HepG2 (cell line): ENCODE data around the gene FLRT3. TPM values are rescaled to one million over a fixed set of nuclear protein-coding genes. Genes with fewer than 3 reads are reported as not detected.

Experiments
- MXI1 ChIP-seq: IDR thresholded peaks from 3 replicates; pipeline ENCODE4 v1.6.1; 2012; ENCODE audit warnings: low read depth, low read length, inconsistent platforms, borderline replicate concordance
- polyA plus RNA-seq, 8 experiments: library from polyadenylated mRNA; depleted of rRNA in 3 of 8; stranded (reverse) in 7 of 8; unstranded in 1 of 8; fragments of >200 nt; fragmentation: Illumina TruSeq in 4 of 8; extraction: Trizol in 4 of 8; gene quantifications; 2 replicates each; pipeline versions ENCODE4 v1.2.1 to v1.2.3, GENCODE V29; 2011 to 2016; ENCODE audit warnings: low read depth in 4 of 8, missing spikeins in 1 of 8, mixed read lengths in 1 of 8; ENCODE audit not compliant: insufficient read depth in 1 of 8
- total RNA-seq, 5 experiments: library from RNA; depleted of rRNA; stranded (reverse); fragments of >200 nt; fragmentation: Illumina TruSeq; extraction: Trizol; gene quantifications; 2 replicates each; pipeline ENCODE4 v1.2.3, GENCODE V29; 2016; ENCODE audit warnings: low read depth in 1 of 5
- TF ChIP-seq, protein P1 (sequence below), 2 experiments: fragments of 450-650 bp in 1 of 2; sonication (generic) in 1 of 2; formaldehyde crosslinking in 1 of 2; IDR thresholded peaks; 2 replicates each; pipeline versions ENCODE4 v1.6.1 to v1.8.0; 2016 to 2022; ENCODE audit warnings: antibody characterized with exemption in 1 of 2, mild to moderate bottlenecking in 1 of 2, missing genetic modification reagents in 1 of 2
- TF ChIP-seq, protein P2 (sequence below), 2 experiments: fragments of 450-650 bp in 1 of 2; sonication (generic) in 1 of 2; formaldehyde crosslinking; IDR thresholded peaks; 2 replicates each; pipeline versions ENCODE4 v1.5.0 to v1.8.0; 2020 to 2022; ENCODE audit warnings: mild to moderate bottlenecking in 1 of 2, missing genetic modification reagents in 1 of 2
- TF ChIP-seq, protein P3 (sequence below): sonication (generic); formaldehyde crosslinking; IDR thresholded peaks from 2 replicates; pipeline ENCODE4 v1.5.0; 2020; ENCODE audit warnings: missing genetic modification reagents, mild to moderate bottlenecking, borderline replicate concordance
- TF ChIP-seq, protein P4 (sequence below): sonication (generic); formaldehyde crosslinking; IDR thresholded peaks from 2 replicates; pipeline ENCODE4 v1.5.0; 2020; ENCODE audit warnings: missing genetic modification reagents
- TF ChIP-seq, protein P5 (sequence below): sonication (generic); formaldehyde crosslinking; IDR thresholded peaks from 2 replicates; pipeline ENCODE4 v1.4.0; 2020; ENCODE audit warnings: low read depth, missing genetic modification reagents

FLRT3 gene
- total and polyA plus RNA-seq, 2 of the 13 experiments (the other 11 are each of a cell fraction or from before 2014, with no cell fraction given), result 0.44 to 5.3 TPM

DNA sequence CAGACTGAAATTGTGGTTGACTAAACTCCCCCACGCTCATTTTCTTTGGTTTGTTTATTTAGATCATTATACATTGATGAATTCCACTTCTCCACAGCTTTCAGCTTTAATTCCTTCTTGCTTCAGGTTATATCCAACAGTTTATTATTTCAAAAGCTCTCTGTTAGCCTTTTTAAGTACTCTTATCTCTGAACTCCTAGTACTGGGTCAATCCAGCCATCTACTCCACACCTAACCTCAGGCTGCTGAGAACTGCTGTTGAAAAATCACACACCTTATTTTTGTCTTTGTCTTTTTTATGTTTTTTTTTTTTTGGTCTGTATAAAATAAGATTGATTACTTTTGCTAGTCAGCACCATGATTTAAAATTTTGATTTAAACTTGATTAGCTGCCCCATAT, 32.9 kb downstream of the FLRT3 start (continued):
- TF ChIP-seq, protein P1, sequence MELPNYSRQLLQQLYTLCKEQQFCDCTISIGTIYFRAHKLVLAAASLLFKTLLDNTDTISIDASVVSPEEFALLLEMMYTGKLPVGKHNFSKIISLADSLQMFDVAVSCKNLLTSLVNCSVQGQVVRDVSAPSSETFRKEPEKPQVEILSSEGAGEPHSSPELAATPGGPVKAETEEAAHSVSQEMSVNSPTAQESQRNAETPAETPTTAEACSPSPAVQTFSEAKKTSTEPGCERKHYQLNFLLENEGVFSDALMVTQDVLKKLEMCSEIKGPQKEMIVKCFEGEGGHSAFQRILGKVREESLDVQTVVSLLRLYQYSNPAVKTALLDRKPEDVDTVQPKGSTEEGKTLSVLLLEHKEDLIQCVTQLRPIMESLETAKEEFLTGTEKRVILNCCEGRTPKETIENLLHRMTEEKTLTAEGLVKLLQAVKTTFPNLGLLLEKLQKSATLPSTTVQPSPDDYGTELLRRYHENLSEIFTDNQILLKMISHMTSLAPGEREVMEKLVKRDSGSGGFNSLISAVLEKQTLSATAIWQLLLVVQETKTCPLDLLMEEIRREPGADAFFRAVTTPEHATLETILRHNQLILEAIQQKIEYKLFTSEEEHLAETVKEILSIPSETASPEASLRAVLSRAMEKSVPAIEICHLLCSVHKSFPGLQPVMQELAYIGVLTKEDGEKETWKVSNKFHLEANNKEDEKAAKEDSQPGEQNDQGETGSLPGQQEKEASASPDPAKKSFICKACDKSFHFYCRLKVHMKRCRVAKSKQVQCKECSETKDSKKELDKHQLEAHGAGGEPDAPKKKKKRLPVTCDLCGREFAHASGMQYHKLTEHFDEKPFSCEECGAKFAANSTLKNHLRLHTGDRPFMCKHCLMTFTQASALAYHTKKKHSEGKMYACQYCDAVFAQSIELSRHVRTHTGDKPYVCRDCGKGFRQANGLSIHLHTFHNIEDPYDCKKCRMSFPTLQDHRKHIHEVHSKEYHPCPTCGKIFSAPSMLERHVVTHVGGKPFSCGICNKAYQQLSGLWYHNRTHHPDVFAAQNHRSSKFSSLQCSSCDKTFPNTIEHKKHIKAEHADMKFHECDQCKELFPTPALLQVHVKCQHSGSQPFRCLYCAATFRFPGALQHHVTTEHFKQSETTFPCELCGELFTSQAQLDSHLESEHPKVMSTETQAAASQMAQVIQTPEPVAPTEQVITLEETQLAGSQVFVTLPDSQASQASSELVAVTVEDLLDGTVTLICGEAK (IDR thresholded peaks at IDR 0.05), result no peak
- TF ChIP-seq, protein P1 (CRISPR knock-in tag; IDR thresholded peaks at IDR 0.05), result no peak
- TF ChIP-seq, protein P2, sequence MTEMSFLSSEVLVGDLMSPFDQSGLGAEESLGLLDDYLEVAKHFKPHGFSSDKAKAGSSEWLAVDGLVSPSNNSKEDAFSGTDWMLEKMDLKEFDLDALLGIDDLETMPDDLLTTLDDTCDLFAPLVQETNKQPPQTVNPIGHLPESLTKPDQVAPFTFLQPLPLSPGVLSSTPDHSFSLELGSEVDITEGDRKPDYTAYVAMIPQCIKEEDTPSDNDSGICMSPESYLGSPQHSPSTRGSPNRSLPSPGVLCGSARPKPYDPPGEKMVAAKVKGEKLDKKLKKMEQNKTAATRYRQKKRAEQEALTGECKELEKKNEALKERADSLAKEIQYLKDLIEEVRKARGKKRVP (CRISPR knock-in tag; IDR thresholded peaks at IDR 0.05), result no peak
- TF ChIP-seq, protein P3, sequence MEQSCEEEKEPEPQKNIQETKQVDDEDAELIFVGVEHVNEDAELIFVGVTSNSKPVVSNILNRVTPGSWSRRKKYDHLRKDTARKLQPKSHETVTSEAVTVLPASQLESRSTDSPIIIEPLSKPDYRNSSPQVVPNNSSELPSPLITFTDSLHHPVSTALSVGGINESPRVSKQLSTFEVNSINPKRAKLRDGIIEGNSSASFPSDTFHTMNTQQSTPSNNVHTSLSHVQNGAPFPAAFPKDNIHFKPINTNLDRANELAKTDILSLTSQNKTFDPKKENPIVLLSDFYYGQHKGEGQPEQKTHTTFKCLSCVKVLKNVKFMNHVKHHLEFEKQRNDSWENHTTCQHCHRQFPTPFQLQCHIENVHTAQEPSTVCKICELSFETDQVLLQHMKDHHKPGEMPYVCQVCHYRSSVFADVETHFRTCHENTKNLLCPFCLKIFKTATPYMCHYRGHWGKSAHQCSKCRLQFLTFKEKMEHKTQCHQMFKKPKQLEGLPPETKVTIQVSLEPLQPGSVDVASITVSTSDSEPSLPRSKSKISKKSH (CRISPR knock-in tag), result no peak
- TF ChIP-seq, protein P4, sequence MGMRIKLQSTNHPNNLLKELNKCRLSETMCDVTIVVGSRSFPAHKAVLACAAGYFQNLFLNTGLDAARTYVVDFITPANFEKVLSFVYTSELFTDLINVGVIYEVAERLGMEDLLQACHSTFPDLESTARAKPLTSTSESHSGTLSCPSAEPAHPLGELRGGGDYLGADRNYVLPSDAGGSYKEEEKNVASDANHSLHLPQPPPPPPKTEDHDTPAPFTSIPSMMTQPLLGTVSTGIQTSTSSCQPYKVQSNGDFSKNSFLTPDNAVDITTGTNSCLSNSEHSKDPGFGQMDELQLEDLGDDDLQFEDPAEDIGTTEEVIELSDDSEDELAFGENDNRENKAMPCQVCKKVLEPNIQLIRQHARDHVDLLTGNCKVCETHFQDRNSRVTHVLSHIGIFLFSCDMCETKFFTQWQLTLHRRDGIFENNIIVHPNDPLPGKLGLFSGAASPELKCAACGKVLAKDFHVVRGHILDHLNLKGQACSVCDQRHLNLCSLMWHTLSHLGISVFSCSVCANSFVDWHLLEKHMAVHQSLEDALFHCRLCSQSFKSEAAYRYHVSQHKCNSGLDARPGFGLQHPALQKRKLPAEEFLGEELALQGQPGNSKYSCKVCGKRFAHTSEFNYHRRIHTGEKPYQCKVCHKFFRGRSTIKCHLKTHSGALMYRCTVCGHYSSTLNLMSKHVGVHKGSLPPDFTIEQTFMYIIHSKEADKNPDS, result no peak
- TF ChIP-seq, protein P5, sequence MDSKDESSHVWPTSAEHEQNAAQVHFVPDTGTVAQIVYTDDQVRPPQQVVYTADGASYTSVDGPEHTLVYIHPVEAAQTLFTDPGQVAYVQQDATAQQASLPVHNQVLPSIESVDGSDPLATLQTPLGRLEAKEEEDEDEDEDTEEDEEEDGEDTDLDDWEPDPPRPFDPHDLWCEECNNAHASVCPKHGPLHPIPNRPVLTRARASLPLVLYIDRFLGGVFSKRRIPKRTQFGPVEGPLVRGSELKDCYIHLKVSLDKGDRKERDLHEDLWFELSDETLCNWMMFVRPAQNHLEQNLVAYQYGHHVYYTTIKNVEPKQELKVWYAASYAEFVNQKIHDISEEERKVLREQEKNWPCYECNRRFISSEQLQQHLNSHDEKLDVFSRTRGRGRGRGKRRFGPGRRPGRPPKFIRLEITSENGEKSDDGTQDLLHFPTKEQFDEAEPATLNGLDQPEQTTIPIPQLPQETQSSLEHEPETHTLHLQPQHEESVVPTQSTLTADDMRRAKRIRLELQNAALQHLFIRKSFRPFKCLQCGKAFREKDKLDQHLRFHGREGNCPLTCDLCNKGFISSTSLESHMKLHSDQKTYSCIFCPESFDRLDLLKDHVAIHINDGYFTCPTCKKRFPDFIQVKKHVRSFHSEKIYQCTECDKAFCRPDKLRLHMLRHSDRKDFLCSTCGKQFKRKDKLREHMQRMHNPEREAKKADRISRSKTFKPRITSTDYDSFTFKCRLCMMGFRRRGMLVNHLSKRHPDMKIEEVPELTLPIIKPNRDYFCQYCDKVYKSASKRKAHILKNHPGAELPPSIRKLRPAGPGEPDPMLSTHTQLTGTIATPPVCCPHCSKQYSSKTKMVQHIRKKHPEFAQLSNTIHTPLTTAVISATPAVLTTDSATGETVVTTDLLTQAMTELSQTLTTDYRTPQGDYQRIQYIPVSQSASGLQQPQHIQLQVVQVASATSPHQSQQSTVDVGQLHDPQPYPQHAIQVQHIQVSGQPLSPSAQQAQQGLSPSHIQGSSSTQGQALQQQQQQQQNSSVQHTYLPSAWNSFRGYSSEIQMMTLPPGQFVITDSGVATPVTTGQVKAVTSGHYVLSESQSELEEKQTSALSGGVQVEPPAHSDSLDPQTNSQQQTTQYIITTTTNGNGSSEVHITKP (CRISPR knock-in tag), result no peak
- no peak for TF ChIP-seq MXI1
